ENCODE results near the gene GRM7. TPM values are rescaled to one million over a fixed set of nuclear protein-coding genes. Genes with fewer than 3 reads are reported as not detected.

Gene GRM7
- polyA plus RNA-seq, 5 donors = 0.13 to 0.72 (median 0.25) TPM

- DNase-seq = no peak
Observed at GRCh38 chr3:7144697-7145308, 283.9 kb downstream of the GRM7 start.

- DNase-seq = no peak
Observed at GRCh38 chr3:7146529-7146928, 285.6 kb downstream of the GRM7 start.

GRCh38 chr3:7158516-7158915 lies 297.6 kb downstream of the GRM7 start:
- no peak for DNase-seq

- no peak for DNase-seq
Observed at GRCh38 chr3:7160689-7161088, 299.8 kb downstream of the GRM7 start.

- peak; percentile 30 to 36 for DNase-seq
Observed at GRCh38 chr3:7166460-7166859, 305.5 kb downstream of the GRM7 start.

GRCh38 chr3:7171493-7171892 lies 310.6 kb downstream of the GRM7 start:
- no peak for DNase-seq

- DNase-seq = no peak
Observed at GRCh38 chr3:7172996-7173395, 312.1 kb downstream of the GRM7 start.

GRCh38 chr3:7188551-7188950 lies 327.6 kb downstream of the GRM7 start:
- no peak for DNase-seq

GRCh38 chr3:7190095-7190494 lies 329.2 kb downstream of the GRM7 start:
- DNase-seq = no peak

GRCh38 chr3:7193269-7193668 lies 332.4 kb downstream of the GRM7 start:
- DNase-seq = no peak

- DNase-seq = no peak
Observed at GRCh38 chr3:7194071-7194835, 333.3 kb downstream of the GRM7 start.

GRCh38 chr3:7195934-7196333 lies 335.0 kb downstream of the GRM7 start:
- no peak for DNase-seq

GRCh38 chr3:7201784-7202183 lies 340.9 kb downstream of the GRM7 start:
- DNase-seq = no peak

GRCh38 chr3:7203969-7204847 lies 343.3 kb downstream of the GRM7 start:
- DNase-seq = no peak

- DNase-seq = no peak
Observed at GRCh38 chr3:7204848-7205156, 343.9 kb downstream of the GRM7 start.

- no peak for DNase-seq
Observed at GRCh38 chr3:7205535-7205934, 344.6 kb downstream of the GRM7 start.

- DNase-seq = no peak
Observed at GRCh38 chr3:7205962-7206361, 345.0 kb downstream of the GRM7 start.

- DNase-seq = no peak
Observed at GRCh38 chr3:7207125-7207524, 346.2 kb downstream of the GRM7 start.

GRCh38 chr3:7207928-7208327 lies 347.0 kb downstream of the GRM7 start:
- DNase-seq = no peak

GRCh38 chr3:7209098-7209497 lies 348.2 kb downstream of the GRM7 start:
- DNase-seq = no peak

GRCh38 chr3:7211740-7212139 lies 350.8 kb downstream of the GRM7 start:
- no peak for DNase-seq

- DNase-seq = no peak
Observed at GRCh38 chr3:7215706-7216105, 354.8 kb downstream of the GRM7 start.

- no peak for DNase-seq
Observed at GRCh38 chr3:7226393-7226792, 365.5 kb downstream of the GRM7 start.

Measured in right lung (tissue), 5 donors.